ENCODE data around the gene TRIM26. TPM values are rescaled to one million over a fixed set of nuclear protein-coding genes. Genes with fewer than 3 reads are reported as not detected.

Gene TRIM26, protein sequence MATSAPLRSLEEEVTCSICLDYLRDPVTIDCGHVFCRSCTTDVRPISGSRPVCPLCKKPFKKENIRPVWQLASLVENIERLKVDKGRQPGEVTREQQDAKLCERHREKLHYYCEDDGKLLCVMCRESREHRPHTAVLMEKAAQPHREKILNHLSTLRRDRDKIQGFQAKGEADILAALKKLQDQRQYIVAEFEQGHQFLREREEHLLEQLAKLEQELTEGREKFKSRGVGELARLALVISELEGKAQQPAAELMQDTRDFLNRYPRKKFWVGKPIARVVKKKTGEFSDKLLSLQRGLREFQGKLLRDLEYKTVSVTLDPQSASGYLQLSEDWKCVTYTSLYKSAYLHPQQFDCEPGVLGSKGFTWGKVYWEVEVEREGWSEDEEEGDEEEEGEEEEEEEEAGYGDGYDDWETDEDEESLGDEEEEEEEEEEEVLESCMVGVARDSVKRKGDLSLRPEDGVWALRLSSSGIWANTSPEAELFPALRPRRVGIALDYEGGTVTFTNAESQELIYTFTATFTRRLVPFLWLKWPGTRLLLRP
- total RNA-seq, result 10 to 100 TPM; 40.0 to 51.3 TPM
- polyA plus RNA-seq (ENCODE audit: insufficient read length in 6 of 6), result 10 to 100 TPM; 29.4 to 35.1 (median 30.4) TPM
- long read RNA-seq, donor 1, result 0 reads
- long read RNA-seq, donor 2, result 0 reads
- long read RNA-seq, donor 3, partial matches to known transcripts, result 0 of 1 reads
- long read RNA-seq, donor 3, other reads (novel, unspliced or antisense), result 0 of 1 reads
- long read RNA-seq, donor 4, partial matches to known transcripts, result 3 of 5 reads
- long read RNA-seq, donor 4, other reads (novel, unspliced or antisense), result 2 of 5 reads
- long read RNA-seq, donor 5, result 0 reads
- long read RNA-seq, donor 6, result 0 reads
- long read RNA-seq, donor 7, partial matches to known transcripts, result 0 of 2 reads
- long read RNA-seq, donor 7, other reads (novel, unspliced or antisense), result 0 of 2 reads
- long read RNA-seq, donor 8, partial matches to known transcripts, result 0 of 1 reads
- long read RNA-seq, donor 8, other reads (novel, unspliced or antisense), result 0 of 1 reads
- long read RNA-seq, donor 9, partial matches to known transcripts, result 0 of 1 reads
- long read RNA-seq, donor 9, other reads (novel, unspliced or antisense), result 0 of 1 reads
- long read RNA-seq, donor 10, partial matches to known transcripts, result 5 of 6 reads
- long read RNA-seq, donor 10, other reads (novel, unspliced or antisense), result 1 of 6 reads
- long read RNA-seq, donor 11, partial matches to known transcripts, result 0 of 1 reads
- long read RNA-seq, donor 11, other reads (novel, unspliced or antisense), result 0 of 1 reads
- long read RNA-seq, donor 12, partial matches to known transcripts, result 0 of 1 reads
- long read RNA-seq, donor 12, other reads (novel, unspliced or antisense), result 0 of 1 reads

DNA sequence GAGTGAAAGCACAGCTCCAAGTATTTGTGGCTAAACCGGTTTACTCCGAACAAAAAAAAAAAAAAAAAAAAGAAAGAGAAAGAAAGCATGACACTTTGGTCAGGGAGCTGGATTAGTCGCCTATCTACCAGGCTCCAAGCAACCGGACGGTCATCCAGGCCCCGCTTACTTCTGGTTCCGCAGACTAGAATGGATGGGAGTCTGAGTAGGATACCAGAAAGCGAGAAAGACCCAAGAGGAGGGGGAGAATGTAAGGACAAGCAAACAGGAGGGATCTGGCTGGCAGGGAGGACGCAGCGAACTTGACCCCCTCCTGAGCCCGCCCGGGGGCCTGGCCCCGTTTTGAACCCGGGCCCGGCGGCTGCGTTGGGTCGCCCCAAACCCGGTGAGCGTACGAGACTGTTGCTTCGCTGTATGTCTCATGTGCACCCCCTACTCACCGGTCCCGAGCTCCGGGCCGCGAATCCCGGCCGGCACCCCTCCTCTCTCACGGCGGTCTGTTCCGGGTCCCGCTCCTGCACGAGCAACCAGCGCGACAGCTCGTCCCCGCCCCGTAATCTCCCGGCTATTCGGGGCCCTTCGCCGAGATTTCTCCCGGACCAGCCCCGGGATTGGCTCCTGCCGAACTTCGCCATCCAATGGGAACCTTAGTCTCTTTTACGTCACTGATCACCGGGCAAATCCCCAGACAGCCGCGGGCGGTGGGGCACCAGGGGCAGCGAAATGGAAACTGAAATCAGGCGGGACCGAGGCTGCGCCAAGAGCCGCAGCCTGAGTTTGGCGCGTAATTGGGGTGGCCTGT lies at the start of gene TRIM26:
Gene TRIM26, minus strand, starts transcription at position 542 of the 802 bp plus-strand sequence. CDS start 14,303 bp downstream, outside the sequence.
- no peaks in the 10 kb centered on the region for H3K9me3 ChIP-seq
- no peaks in the 10 kb centered on the region for H3K27me3 ChIP-seq
- ATAC-seq (peak; percentile 91), DNase-seq (peak; percentile 97 to 98 (median 98))
- H3K36me3 ChIP-seq, result no peaks in the 10 kb centered on the region
- intact Hi-C loops (cut with DNase I), result no loop called here
- peak within 1 kb of the TSS; percentile 96 to 97 for H3K27ac ChIP-seq
- peaks cover 19 to 50% of the 10 kb centered on the region in 2 donors for H3K4me1 ChIP-seq
- peak within 1 kb of the TSS; percentile 80 for H3K4me3 ChIP-seq
- TF ChIP-seq, protein P1, sequence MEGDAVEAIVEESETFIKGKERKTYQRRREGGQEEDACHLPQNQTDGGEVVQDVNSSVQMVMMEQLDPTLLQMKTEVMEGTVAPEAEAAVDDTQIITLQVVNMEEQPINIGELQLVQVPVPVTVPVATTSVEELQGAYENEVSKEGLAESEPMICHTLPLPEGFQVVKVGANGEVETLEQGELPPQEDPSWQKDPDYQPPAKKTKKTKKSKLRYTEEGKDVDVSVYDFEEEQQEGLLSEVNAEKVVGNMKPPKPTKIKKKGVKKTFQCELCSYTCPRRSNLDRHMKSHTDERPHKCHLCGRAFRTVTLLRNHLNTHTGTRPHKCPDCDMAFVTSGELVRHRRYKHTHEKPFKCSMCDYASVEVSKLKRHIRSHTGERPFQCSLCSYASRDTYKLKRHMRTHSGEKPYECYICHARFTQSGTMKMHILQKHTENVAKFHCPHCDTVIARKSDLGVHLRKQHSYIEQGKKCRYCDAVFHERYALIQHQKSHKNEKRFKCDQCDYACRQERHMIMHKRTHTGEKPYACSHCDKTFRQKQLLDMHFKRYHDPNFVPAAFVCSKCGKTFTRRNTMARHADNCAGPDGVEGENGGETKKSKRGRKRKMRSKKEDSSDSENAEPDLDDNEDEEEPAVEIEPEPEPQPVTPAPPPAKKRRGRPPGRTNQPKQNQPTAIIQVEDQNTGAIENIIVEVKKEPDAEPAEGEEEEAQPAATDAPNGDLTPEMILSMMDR (IDR thresholded peaks at IDR 0.05), result no peak

DNA sequence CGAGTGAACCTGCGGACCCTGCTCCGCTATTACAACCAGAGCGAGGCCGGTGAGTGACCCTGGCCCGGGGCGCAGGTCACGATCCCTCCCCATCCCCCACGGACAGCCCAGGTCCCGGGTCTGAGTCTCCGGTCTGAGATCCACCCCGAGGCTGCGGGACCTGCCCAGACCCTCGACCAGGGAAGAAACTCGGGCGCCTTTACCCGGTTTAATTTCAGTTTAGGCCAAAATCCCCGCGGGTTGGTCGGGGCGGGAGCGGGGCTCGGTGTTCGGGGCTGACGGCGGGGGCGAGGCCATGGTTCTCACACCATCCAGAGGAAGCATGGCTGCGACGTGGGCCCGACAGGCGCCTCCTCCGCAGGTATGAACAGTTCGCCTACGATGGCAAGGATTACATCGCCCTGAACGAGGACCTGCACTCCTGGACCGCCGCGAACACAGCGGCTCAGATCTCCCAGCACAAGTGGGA lies 46.9 kb upstream of the TRIM26 start:
- peak; percentile 48 for ATAC-seq
- Histone ChIP-seq H3K27ac (peak overlapping the region; percentile 64 to 75), H3K27me3 (peaks cover 0 to 13% of the 10 kb centered on the region in 2 donors), H3K4me3 (peak overlapping the region; percentile 89 to 92), H3K9me3 (no peaks in the 10 kb centered on the region), H3K36me3 (no peaks in the 10 kb centered on the region), H3K4me1 (peaks cover 5 to 13% of the 10 kb centered on the region in 2 donors)
- TF ChIP-seq, protein P1 (IDR thresholded peaks at IDR 0.05), result peak in 1 of 2 donors; percentile 4
- intact Hi-C loops (cut with DNase I), result no loop called here
- peak in 2 of 4 donors; percentile 19 to 78 for DNase-seq

DNA sequence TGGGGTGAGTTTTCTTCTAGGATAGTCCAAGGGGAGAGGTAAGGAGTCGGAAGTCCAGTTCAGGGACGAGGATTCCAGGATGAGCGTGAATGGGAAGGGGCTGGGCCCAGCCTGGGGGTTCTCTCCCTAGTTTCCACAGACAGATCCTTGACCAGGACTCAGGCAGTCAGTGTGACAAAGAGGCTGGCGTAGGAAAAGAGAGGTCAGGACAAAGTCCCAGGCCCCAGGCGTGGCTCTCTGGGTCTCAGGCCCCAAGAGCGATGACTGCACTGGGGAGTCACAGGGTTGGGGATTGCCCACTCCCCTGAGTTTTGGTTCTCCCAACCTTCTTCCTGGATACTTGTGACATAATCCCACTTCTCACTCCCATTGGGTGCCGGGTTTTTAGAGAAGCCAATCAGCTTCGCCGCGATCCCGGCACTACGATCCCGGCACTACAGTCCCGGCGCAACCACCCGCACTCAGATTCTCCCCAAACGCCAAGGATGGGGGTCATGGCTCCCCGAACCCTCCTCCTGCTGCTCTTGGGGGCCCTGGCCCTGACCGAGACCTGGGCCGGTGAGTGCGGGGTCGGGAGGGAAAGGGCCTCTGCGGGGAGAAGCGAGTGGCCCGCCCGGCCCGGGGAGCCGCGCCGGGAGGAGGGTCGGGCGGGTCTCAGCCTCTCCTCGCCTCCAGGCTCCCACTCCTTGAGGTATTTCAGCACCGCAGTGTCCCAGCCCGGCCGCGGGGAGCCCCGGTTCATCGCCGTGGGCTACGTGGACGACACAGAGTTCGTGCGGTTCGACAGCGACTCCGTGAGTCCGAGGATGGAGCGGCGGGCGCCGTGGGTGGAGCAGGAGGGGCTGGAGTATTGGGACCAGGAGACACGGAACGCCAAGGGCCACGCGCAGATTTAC lies 46.2 kb upstream of the TRIM26 start:
- Histone ChIP-seq H3K36me3 (no peaks in the 10 kb centered on the region), H3K27me3 (peaks cover 0 to 13% of the 10 kb centered on the region in 2 donors), H3K4me1 (peaks cover 5 to 13% of the 10 kb centered on the region in 2 donors), H3K27ac (peak overlapping the region; percentile 64 to 75), H3K9me3 (no peaks in the 10 kb centered on the region), H3K4me3 (peak overlapping the region; percentile 89 to 92)
- intact Hi-C loops (cut with DNase I), result no loop called here
- TF ChIP-seq, protein P1 (IDR thresholded peaks at IDR 0.05), result peak in 1 of 2 donors; percentile 10
- DNase-seq (peak; percentile 70 to 89 (median 84)), ATAC-seq (peak; percentile 96)

All from left lung (tissue), 14 donors.